CD4-positive, alpha-beta T cell (primary cell): ENCODE results near the gene SLC24A4. TPM values are rescaled to one million over a fixed set of nuclear protein-coding genes. Genes with fewer than 3 reads are reported as not detected.

Experiments
- ATAC-seq: fragments of 200-7000 bp; cut with Tn5 transposase; one replicate; pipeline ENCODE4 v1.10.0; 2022; ENCODE audit warnings: mild to moderate bottlenecking; ENCODE audit not compliant: poor library complexity
- CTCF ChIA-PET: fragments of 350-600 bp; sonication (Branson Sonifier 250); formaldehyde crosslinking; loops from one replicate; lab custom pipeline; 2021; ENCODE audit warnings: antibody characterized with exemption, inconsistent platforms; lab: Charles Lee
- POLR2A ChIA-PET: fragments of 350-600 bp; sonication (Branson Sonifier 250); formaldehyde crosslinking; loops from one replicate; lab custom pipeline; 2021; ENCODE audit warnings: antibody characterized with exemption, inconsistent platforms; lab: Charles Lee
- DNase-seq, 14 experiments: peaks; one replicate each; pipeline ENCODE4 v3.0.0-alpha.2; 2013 to 2020; ENCODE audit warnings: mixed read lengths in 2 of 14
- H3K27ac ChIP-seq, 2 donors: one replicate each; pipeline versions ENCODE4 v1.5.1 to v1.7.0; 2013; ENCODE audit warnings: low read length in 2 of 2, low read depth in 1 of 2, mild to moderate bottlenecking in 1 of 2
- H3K27me3 ChIP-seq, 2 experiments: 1 replicate in 1 of 2; 2 replicates in 1 of 2; pipeline versions ENCODE4 v1.6.1 to v1.7.0; 2013; ENCODE audit warnings: low read length in 2 of 2, control low read depth in 1 of 2, mild to moderate bottlenecking in 1 of 2, moderate library complexity in 1 of 2; ENCODE audit not compliant: insufficient read depth in 2 of 2, control insufficient read depth in 1 of 2
- H3K36me3 ChIP-seq: one replicate; pipeline ENCODE4 v1.6.1; 2013; ENCODE audit warnings: low read length, control low read depth; ENCODE audit not compliant: insufficient read depth
- H3K4me1 ChIP-seq: one replicate; pipeline ENCODE4 v1.6.1; 2013; ENCODE audit warnings: low read length, control low read depth; ENCODE audit not compliant: insufficient read depth
- H3K4me3 ChIP-seq: one replicate; pipeline ENCODE4 v1.5.1; 2013; ENCODE audit warnings: mild to moderate bottlenecking, low read length, moderate library complexity
- H3K9me3 ChIP-seq, 2 experiments: 1 replicate in 1 of 2; 2 replicates in 1 of 2; pipeline versions ENCODE4 v1.6.1 to v1.7.0; 2013; ENCODE audit warnings: low read length in 2 of 2, mild to moderate bottlenecking in 2 of 2, control low read depth in 1 of 2, moderate library complexity in 1 of 2; ENCODE audit not compliant: control insufficient read depth in 1 of 2, insufficient read depth in 1 of 2
- H3K27ac Mint-ChIP-seq: one replicate; pipeline ENCODE4 v1.8.0; 2020; ENCODE audit warnings: mixed read lengths
- H3K27me3 Mint-ChIP-seq: one replicate; pipeline ENCODE4 v1.8.0; 2021; ENCODE audit warnings: mixed read lengths
- H3K36me3 Mint-ChIP-seq: one replicate; pipeline ENCODE4 v1.8.0; 2021; ENCODE audit warnings: low read depth, mixed read lengths
- H3K4me1 Mint-ChIP-seq: one replicate; pipeline ENCODE4 v1.8.0; 2021; ENCODE audit warnings: low read depth, mixed read lengths
- H3K4me3 Mint-ChIP-seq: one replicate; pipeline ENCODE4 v1.8.0; 2020; ENCODE audit warnings: mild to moderate bottlenecking, mixed read lengths
- H3K9me3 Mint-ChIP-seq: one replicate; pipeline ENCODE4 v1.8.0; 2020; ENCODE audit warnings: mixed read lengths
- CTCF ChIP-seq: fragments of 200-600 bp; IDR thresholded peaks from one replicate; pipeline ENCODE4 v1.8.0; 2022; ENCODE audit warnings: antibody characterized with exemption, mild to moderate bottlenecking
- intact Hi-C, 2 experiments: fragments of 100-400 bp; cut with DNase I in 1 of 2; cut with micrococcal nuclease in 1 of 2; formaldehyde crosslinking; loops; one replicate each; pipeline versions ENCODE4 v1.15.1 to v1.9.0; 2023 to 2025; cut with DNase I, micrococcal nuclease
- total RNA-seq, 174 experiments: library from RNA in 2 of 174; stranded (reverse) in 2 of 174; gene quantifications; one replicate each; pipeline ENCODE4 v1.2.3 and lab custom pipeline; 2021 to 2026

Gene SLC24A4
- total RNA-seq, 2 experiments from 2014 or later = 0.11 to 0.19 TPM

GRCh38 chr14:92450351-92451070, 127.5 kb downstream of the SLC24A4 start:
- no peak for TF ChIP-seq CTCF
- Mint-ChIP-seq H3K4me1 (no peaks in the 10 kb centered on the region), H3K36me3 (no peaks in the 10 kb centered on the region), H3K4me3 (no peak overlapping the region), H3K27ac (no peak overlapping the region), H3K27me3 (no peaks in the 10 kb centered on the region), H3K9me3 (no peaks in the 10 kb centered on the region)
- ATAC-seq = no peak
- H3K4me1 ChIP-seq = no peaks in the 10 kb centered on the region
- no peaks in the 10 kb centered on the region for H3K36me3 ChIP-seq
- no peak overlapping the region for H3K27ac ChIP-seq
- ChIA-PET CTCF (no interaction called here), POLR2A (no interaction called here)
- no peak overlapping the region for H3K4me3 ChIP-seq
- intact Hi-C loops = no loop called here
- no peak for DNase-seq
- peaks cover 0 to 5% of the 10 kb centered on the region in 2 experiments for H3K9me3 ChIP-seq
- no peaks in the 10 kb centered on the region for H3K27me3 ChIP-seq

DNA sequence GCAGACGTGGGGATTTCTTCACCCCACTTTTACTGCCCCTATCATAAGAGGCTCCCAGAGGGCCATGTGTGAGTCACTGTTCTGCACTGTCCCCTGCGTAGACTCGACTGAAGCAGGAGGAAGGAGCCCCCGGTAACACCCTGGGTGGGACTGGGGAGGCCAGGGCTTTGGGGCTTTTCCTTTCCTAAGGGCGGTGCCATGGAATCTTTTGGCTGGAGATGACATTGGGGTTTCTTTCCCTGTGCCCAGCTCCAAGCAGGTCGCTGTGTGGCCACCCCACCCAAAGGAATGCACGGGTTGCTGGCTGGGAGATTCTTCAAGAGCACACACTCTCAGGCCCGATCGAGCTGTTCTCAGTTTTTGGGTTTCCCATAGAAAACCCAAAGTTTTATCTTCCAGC, 128.3 kb downstream of the SLC24A4 start:
- ChIA-PET POLR2A (no interaction called here), CTCF (no interaction called here)
- H3K4me1 ChIP-seq = no peaks in the 10 kb centered on the region
- Mint-ChIP-seq H3K4me1 (no peaks in the 10 kb centered on the region), H3K9me3 (no peaks in the 10 kb centered on the region), H3K4me3 (no peak overlapping the region), H3K27me3 (no peaks in the 10 kb centered on the region), H3K27ac (no peak overlapping the region), H3K36me3 (no peaks in the 10 kb centered on the region)
- no peaks in the 10 kb centered on the region for H3K36me3 ChIP-seq
- peaks cover 0 to 2% of the 10 kb centered on the region in 2 experiments for H3K9me3 ChIP-seq
- intact Hi-C loops = no loop called here
- DNase-seq (no peak), ATAC-seq (no peak)
- H3K27ac ChIP-seq = no peak overlapping the region
- H3K27me3 ChIP-seq = no peaks in the 10 kb centered on the region
- no peak overlapping the region for H3K4me3 ChIP-seq
- TF ChIP-seq CTCF = no peak

- Mint-ChIP-seq H3K9me3 (no peaks in the 10 kb centered on the region), H3K36me3 (no peaks in the 10 kb centered on the region), H3K4me1 (no peaks in the 10 kb centered on the region), H3K27me3 (no peaks in the 10 kb centered on the region), H3K4me3 (no peak overlapping the region), H3K27ac (no peak overlapping the region)
- no peak overlapping the region for H3K4me3 ChIP-seq
- H3K9me3 ChIP-seq = no peaks in the 10 kb centered on the region
- DNase-seq (no peak), ATAC-seq (no peak)
- no peaks in the 10 kb centered on the region for H3K4me1 ChIP-seq
- CTCF ChIA-PET = no interaction called here
- H3K27ac ChIP-seq = no peak overlapping the region
- no peak for TF ChIP-seq CTCF
- POLR2A ChIA-PET = no interaction called here
- H3K36me3 ChIP-seq = no peaks in the 10 kb centered on the region
- intact Hi-C loops = no loop called here
- no peaks in the 10 kb centered on the region for H3K27me3 ChIP-seq
Observed at GRCh38 chr14:92451755-92452154, 128.8 kb downstream of the SLC24A4 start.
